GM15510 (cell line): ENCODE measurements around the gene ZDHHC7.

ENCODE experiments used
- POLR2A ChIP-seq: IDR thresholded peaks from 3 replicates; pipeline ENCODE4 v1.6.1; 2011; ENCODE audit warnings: borderline replicate concordance; ENCODE audit not compliant: insufficient read length; ENCODE audit errors: extremely low read depth

ZDHHC7 gene

GRCh38 chr16:85010446-85010930 lies 847 bp downstream of the ZDHHC7 start:
- no peak for TF ChIP-seq POLR2A

- no peak for TF ChIP-seq POLR2A
These were observed 3.1 kb downstream of the ZDHHC7 start for GRCh38 chr16:85008271-85008670.

GRCh38 chr16:85007496-85008214 lies 3.7 kb downstream of the ZDHHC7 start:
- no peak for TF ChIP-seq POLR2A

- no peak for TF ChIP-seq POLR2A
These were observed 4.7 kb downstream of the ZDHHC7 start for GRCh38 chr16:85006639-85007038.

GRCh38 chr16:85005285-85006069 lies 5.9 kb downstream of the ZDHHC7 start:
- TF ChIP-seq POLR2A = no peak

GRCh38 chr16:85004587-85005205 lies 6.6 kb downstream of the ZDHHC7 start:
- TF ChIP-seq POLR2A = no peak

- no peak for TF ChIP-seq POLR2A
These were observed 7.4 kb downstream of the ZDHHC7 start for GRCh38 chr16:85003725-85004586.

- TF ChIP-seq POLR2A = no peak
These were observed 8.3 kb downstream of the ZDHHC7 start for GRCh38 chr16:85003076-85003475.

GRCh38 chr16:85002608-85003007 lies 8.7 kb downstream of the ZDHHC7 start:
- TF ChIP-seq POLR2A = no peak

GRCh38 chr16:85002099-85002541 lies 9.2 kb downstream of the ZDHHC7 start:
- TF ChIP-seq POLR2A = no peak

- no peak for TF ChIP-seq POLR2A
These were observed 11.4 kb downstream of the ZDHHC7 start for GRCh38 chr16:84999857-85000480.

- no peak for TF ChIP-seq POLR2A
These were observed 12.1 kb downstream of the ZDHHC7 start for GRCh38 chr16:84999200-84999599.

- no peak for TF ChIP-seq POLR2A
These were observed 15.0 kb downstream of the ZDHHC7 start for GRCh38 chr16:84996365-84996764.

GRCh38 chr16:84995663-84996062 lies 15.7 kb downstream of the ZDHHC7 start:
- no peak for TF ChIP-seq POLR2A
